Measurements from ENCODE around the gene DOCK1.

Gene DOCK1

GRCh38 chr10:127254276-127254675 is 349.0 kb downstream of the DOCK1 start:
- DNase-seq (ENCODE audit: low read depth), result peak; percentile 75
- H3K4me3 ChIP-seq (ENCODE audit: low read depth, low read length), result no peak overlapping the region

GRCh38 chr10:127257395-127257794 is 352.2 kb downstream of the DOCK1 start:
- DNase-seq (ENCODE audit: low read depth), result no peak
- TF ChIP-seq CTCF (conservative IDR thresholded peaks at IDR 0.05; ENCODE audit: low read depth, low read length), result no peak
- H3K4me3 ChIP-seq (ENCODE audit: low read depth, low read length), result no peak overlapping the region

More at GRCh38 chr10:127254276-127254675, 349.0 kb downstream of the DOCK1 start:
- no peak for TF ChIP-seq CTCF (conservative IDR thresholded peaks at IDR 0.05; ENCODE audit: low read depth, low read length)

GRCh38 chr10:127259347-127259746 is 354.1 kb downstream of the DOCK1 start:
- TF ChIP-seq CTCF (conservative IDR thresholded peaks at IDR 0.05; ENCODE audit: low read depth, low read length), result no peak
- H3K4me3 ChIP-seq (ENCODE audit: low read depth, low read length), result no peak overlapping the region
- no peak for DNase-seq (ENCODE audit: low read depth)

- DNase-seq (ENCODE audit: low read depth), result no peak
- no peak overlapping the region for H3K4me3 ChIP-seq (ENCODE audit: low read depth, low read length)
- no peak for TF ChIP-seq CTCF (conservative IDR thresholded peaks at IDR 0.05; ENCODE audit: low read depth, low read length)
Observed at GRCh38 chr10:127262606-127263005, 357.4 kb downstream of the DOCK1 start.

- no peak for TF ChIP-seq CTCF (conservative IDR thresholded peaks at IDR 0.05; ENCODE audit: low read depth, low read length)
Observed at GRCh38 chr10:127265288-127265687, 360.1 kb downstream of the DOCK1 start.

GRCh38 chr10:127266431-127266830 is 361.2 kb downstream of the DOCK1 start:
- DNase-seq (ENCODE audit: low read depth), result no peak
- no peak for TF ChIP-seq CTCF (conservative IDR thresholded peaks at IDR 0.05; ENCODE audit: low read depth, low read length)
- H3K4me3 ChIP-seq (ENCODE audit: low read depth, low read length), result no peak overlapping the region

More at GRCh38 chr10:127265288-127265687, 360.1 kb downstream of the DOCK1 start:
- H3K4me3 ChIP-seq (ENCODE audit: low read depth, low read length), result no peak overlapping the region
- DNase-seq (ENCODE audit: low read depth), result no peak

- TF ChIP-seq CTCF (conservative IDR thresholded peaks at IDR 0.05; ENCODE audit: low read depth, low read length), result no peak
- no peak overlapping the region for H3K4me3 ChIP-seq (ENCODE audit: low read depth, low read length)
- DNase-seq (ENCODE audit: low read depth), result no peak
Observed at GRCh38 chr10:127267442-127267841, 362.2 kb downstream of the DOCK1 start.

Data from choroid plexus epithelial cell (primary cell).